Neural cell (in vitro differentiated cells): Measurements from ENCODE around the gene DRD2. TPM values are rescaled to one million over a fixed set of nuclear protein-coding genes. Genes with fewer than 3 reads are reported as not detected.

Experiments
- H2AFZ ChIP-seq: fragments of 200-600, 300-800 bp; sonication (generic), shearing (Covaris generic); 2 replicates; pipeline ENCODE4 v1.6.0; 2014; ENCODE audit warnings: low read depth, mild to moderate bottlenecking, antibody characterized with exemption, low read length, moderate library complexity
- H3F3A ChIP-seq: fragments of 200-600 bp; shearing (Covaris generic); 2 replicates; pipeline ENCODE4 v1.6.1; 2016; ENCODE audit warnings: mild to moderate bottlenecking, moderate library complexity, mixed read lengths, antibody characterized with exemption, low read length; ENCODE audit not compliant: insufficient read depth, poor library complexity, severe bottlenecking
- H3K27ac ChIP-seq: fragments of 200-600, 300-800 bp; sonication (generic), shearing (Covaris generic); 2 replicates; pipeline ENCODE4 v1.5.1; 2014; ENCODE audit warnings: mild to moderate bottlenecking, low read length, moderate library complexity
- H3K27me3 ChIP-seq: fragments of 300-800, 200-600 bp; sonication (generic), shearing (Covaris generic); 2 replicates; pipeline ENCODE4 v1.6.0; 2014; ENCODE audit warnings: mild to moderate bottlenecking, low read depth, low read length, moderate library complexity; ENCODE audit not compliant: insufficient read depth
- H3K36me3 ChIP-seq: fragments of 300-800, 200-600 bp; sonication (generic), shearing (Covaris generic); 2 replicates; pipeline ENCODE4 v1.5.1; 2014; ENCODE audit warnings: mild to moderate bottlenecking, antibody characterized with exemption, low read length, moderate library complexity; ENCODE audit not compliant: insufficient read depth
- H3K4me2 ChIP-seq: fragments of 300-800, 200-600 bp; sonication (generic), shearing (Covaris generic); 2 replicates; pipeline ENCODE4 v1.6.0; 2014; ENCODE audit warnings: mild to moderate bottlenecking, low read length
- H3K4me3 ChIP-seq: fragments of 300-800, 200-600 bp; sonication (generic), shearing (Covaris generic); 2 replicates; pipeline ENCODE4 v1.5.1; 2014; ENCODE audit warnings: mild to moderate bottlenecking, low read length, moderate library complexity
- H3K79me2 ChIP-seq: fragments of 200-600 bp; shearing (Covaris generic); replicated peaks from 2 replicates; pipeline ENCODE4 v1.6.0; 2014; ENCODE audit warnings: mild to moderate bottlenecking, low read length, moderate library complexity; ENCODE audit not compliant: insufficient read depth
- H3K9ac ChIP-seq: fragments of 300-800, 200-600 bp; sonication (generic), shearing (Covaris generic); 2 replicates; pipeline ENCODE4 v1.6.1; 2016; ENCODE audit warnings: mild to moderate bottlenecking, low read length, mixed read lengths
- H3K9me2 ChIP-seq: fragments of 200-600 bp; shearing (Covaris generic); 2 replicates; pipeline ENCODE4 v1.6.1; 2016; ENCODE audit warnings: mild to moderate bottlenecking, low read length, mixed read lengths; ENCODE audit not compliant: insufficient read depth
- H3K9me3 ChIP-seq: fragments of 200-600, 300-800 bp; sonication (generic), shearing (Covaris generic); 2 replicates; pipeline ENCODE4 v1.6.1; 2016; ENCODE audit warnings: mild to moderate bottlenecking, mixed run types, low read length, moderate library complexity, mixed read lengths
- H4K20me1 ChIP-seq: fragments of 200-600 bp; shearing (Covaris generic); 2 replicates; pipeline ENCODE4 v1.6.1; 2016; ENCODE audit warnings: mild to moderate bottlenecking, mixed run types; ENCODE audit not compliant: insufficient read depth
- CTCF ChIP-seq: fragments of 450-650 bp; IDR thresholded peaks from 2 replicates; pipeline ENCODE4 v1.5.1; 2014; ENCODE audit warnings: antibody characterized with exemption, mild to moderate bottlenecking, moderate library complexity; ENCODE audit not compliant: poor library complexity, severe bottlenecking
- EP300 ChIP-seq: fragments of 450-650 bp; conservative IDR thresholded peaks from 2 replicates; pipeline ENCODE4 v1.6.1; 2014; ENCODE audit warnings: antibody characterized with exemption, mild to moderate bottlenecking, moderate library complexity; ENCODE audit not compliant: poor library complexity, severe bottlenecking
- EZH2 ChIP-seq: fragments of 200-600, 300-800 bp; shearing (Covaris generic), sonication (generic); IDR thresholded peaks from 2 replicates; pipeline ENCODE4 v1.6.1; 2014; ENCODE audit warnings: antibody characterized with exemption, low read length, borderline replicate concordance, mild to moderate bottlenecking; ENCODE audit not compliant: insufficient read depth, poor library complexity, severe bottlenecking
- MXI1 ChIP-seq: fragments of 450-650 bp; conservative IDR thresholded peaks from 2 replicates; pipeline ENCODE4 v1.6.1; 2014; ENCODE audit warnings: antibody characterized with exemption, mild to moderate bottlenecking; ENCODE audit not compliant: poor library complexity, severe bottlenecking
- POLR2AphosphoS5 ChIP-seq: IDR thresholded peaks from 2 replicates; pipeline ENCODE4 v1.6.1; 2012
- RAD21 ChIP-seq: fragments of 450-650 bp; conservative IDR thresholded peaks from 2 replicates; pipeline ENCODE4 v1.6.1; 2014; ENCODE audit warnings: antibody characterized with exemption, mild to moderate bottlenecking, moderate library complexity
- SMC3 ChIP-seq: fragments of 450-650 bp; conservative IDR thresholded peaks from 2 replicates; pipeline ENCODE4 v1.6.1; 2014; ENCODE audit warnings: antibody characterized with exemption, mild to moderate bottlenecking, moderate library complexity; ENCODE audit not compliant: poor library complexity
- TAF1 ChIP-seq: IDR thresholded peaks from 2 replicates; pipeline ENCODE4 v1.6.1; 2012; ENCODE audit warnings: low read depth
- polyA plus RNA-seq: library from polyadenylated mRNA; depleted of rRNA; stranded (reverse); fragments of >200 nt; gene quantifications from 2 replicates; pipeline ENCODE4 v1.2.3, GENCODE V29; 2014
- TF ChIP-seq, protein P1 (sequence below): IDR thresholded peaks from 2 replicates; pipeline ENCODE4 v1.6.1; 2012; ENCODE audit warnings: borderline replicate concordance

Gene DRD2
- polyA plus RNA-seq, 1 donor from 2014 or later = 0.24 TPM

DNA sequence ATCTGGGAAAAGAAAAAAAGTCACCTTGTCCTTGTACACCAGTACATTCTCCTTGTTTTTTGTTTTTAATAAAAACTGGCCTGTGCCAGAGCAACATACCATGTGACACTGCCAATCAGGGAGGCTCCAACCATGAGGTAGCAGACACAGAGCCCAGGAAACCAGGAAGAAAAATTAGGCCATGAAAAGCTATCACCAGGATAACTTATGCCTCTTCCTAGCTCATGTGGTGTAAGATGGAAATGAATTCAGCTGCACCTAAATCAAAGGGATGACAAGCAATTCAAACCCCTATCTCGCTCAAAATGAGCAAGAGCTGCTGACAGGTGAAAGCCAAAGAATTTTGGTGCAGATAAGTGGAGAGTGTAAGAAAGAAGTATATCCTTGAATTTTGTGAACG, 7.7 kb downstream of the DRD2 start:
- no peak overlapping the region for H3K4me2 ChIP-seq
- H2AFZ ChIP-seq = no peak overlapping the region
- H3K9me3 ChIP-seq = no peaks in the 10 kb centered on the region
- no peak overlapping the region for H3K27ac ChIP-seq
- H3K9ac ChIP-seq = no peak overlapping the region
- TF ChIP-seq CTCF (no peak), EP300 (no peak), SMC3 (no peak), MXI1 (no peak), TAF1 (no peak), POLR2AphosphoS5 (no peak), EZH2 (no peak), RAD21 (no peak)
- TF ChIP-seq, protein P1, sequence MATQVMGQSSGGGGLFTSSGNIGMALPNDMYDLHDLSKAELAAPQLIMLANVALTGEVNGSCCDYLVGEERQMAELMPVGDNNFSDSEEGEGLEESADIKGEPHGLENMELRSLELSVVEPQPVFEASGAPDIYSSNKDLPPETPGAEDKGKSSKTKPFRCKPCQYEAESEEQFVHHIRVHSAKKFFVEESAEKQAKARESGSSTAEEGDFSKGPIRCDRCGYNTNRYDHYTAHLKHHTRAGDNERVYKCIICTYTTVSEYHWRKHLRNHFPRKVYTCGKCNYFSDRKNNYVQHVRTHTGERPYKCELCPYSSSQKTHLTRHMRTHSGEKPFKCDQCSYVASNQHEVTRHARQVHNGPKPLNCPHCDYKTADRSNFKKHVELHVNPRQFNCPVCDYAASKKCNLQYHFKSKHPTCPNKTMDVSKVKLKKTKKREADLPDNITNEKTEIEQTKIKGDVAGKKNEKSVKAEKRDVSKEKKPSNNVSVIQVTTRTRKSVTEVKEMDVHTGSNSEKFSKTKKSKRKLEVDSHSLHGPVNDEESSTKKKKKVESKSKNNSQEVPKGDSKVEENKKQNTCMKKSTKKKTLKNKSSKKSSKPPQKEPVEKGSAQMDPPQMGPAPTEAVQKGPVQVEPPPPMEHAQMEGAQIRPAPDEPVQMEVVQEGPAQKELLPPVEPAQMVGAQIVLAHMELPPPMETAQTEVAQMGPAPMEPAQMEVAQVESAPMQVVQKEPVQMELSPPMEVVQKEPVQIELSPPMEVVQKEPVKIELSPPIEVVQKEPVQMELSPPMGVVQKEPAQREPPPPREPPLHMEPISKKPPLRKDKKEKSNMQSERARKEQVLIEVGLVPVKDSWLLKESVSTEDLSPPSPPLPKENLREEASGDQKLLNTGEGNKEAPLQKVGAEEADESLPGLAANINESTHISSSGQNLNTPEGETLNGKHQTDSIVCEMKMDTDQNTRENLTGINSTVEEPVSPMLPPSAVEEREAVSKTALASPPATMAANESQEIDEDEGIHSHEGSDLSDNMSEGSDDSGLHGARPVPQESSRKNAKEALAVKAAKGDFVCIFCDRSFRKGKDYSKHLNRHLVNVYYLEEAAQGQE = no peak
- no peaks in the 10 kb centered on the region for H3F3A ChIP-seq
- H3K27me3 ChIP-seq = peaks cover 10% of the 10 kb centered on the region
- H3K9me2 ChIP-seq = no peaks in the 10 kb centered on the region
- H3K79me2 ChIP-seq = no peaks in the 10 kb centered on the region
- H3K4me3 ChIP-seq = no peak overlapping the region
- H3K36me3 ChIP-seq = no peaks in the 10 kb centered on the region
- no peaks in the 10 kb centered on the region for H4K20me1 ChIP-seq

DNA sequence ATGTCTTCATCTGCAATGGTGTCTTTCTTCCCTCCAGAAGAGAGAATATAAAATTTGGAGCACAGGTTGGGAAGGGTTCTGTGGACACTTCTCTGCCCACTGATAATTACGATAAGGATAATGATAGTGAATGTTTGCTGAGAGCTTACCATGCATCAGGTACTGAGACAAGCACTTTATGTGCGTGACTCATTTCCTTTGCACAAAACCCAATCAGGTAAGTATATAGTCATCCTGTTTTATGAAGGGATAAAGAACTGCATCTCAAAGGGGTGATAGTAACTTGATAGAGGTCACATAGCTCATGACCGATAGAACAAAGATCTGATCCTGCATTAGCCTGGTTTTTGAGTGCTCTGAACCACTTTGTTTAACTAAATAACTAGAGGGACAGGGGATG, 9.4 kb downstream of the DRD2 start:
- H3K4me2 ChIP-seq = no peak overlapping the region
- H3K79me2 ChIP-seq = no peaks in the 10 kb centered on the region
- TF ChIP-seq, protein P1 = no peak
- no peak for TF ChIP-seq EP300
- TF ChIP-seq MXI1 = no peak
- TF ChIP-seq EZH2 = no peak
- no peak for TF ChIP-seq TAF1
- TF ChIP-seq SMC3 = no peak
- no peak for TF ChIP-seq CTCF
- TF ChIP-seq RAD21 = no peak
- no peak for TF ChIP-seq POLR2AphosphoS5
- H3K4me3 ChIP-seq = no peak overlapping the region
- no peak overlapping the region for H2AFZ ChIP-seq
- H3K27ac ChIP-seq = no peak overlapping the region
- H3K27me3 ChIP-seq = no peaks in the 10 kb centered on the region
- no peaks in the 10 kb centered on the region for H3K9me3 ChIP-seq
- no peaks in the 10 kb centered on the region for H3K9me2 ChIP-seq
- no peak overlapping the region for H3K9ac ChIP-seq
- no peaks in the 10 kb centered on the region for H4K20me1 ChIP-seq
- no peaks in the 10 kb centered on the region for H3F3A ChIP-seq
- H3K36me3 ChIP-seq = no peaks in the 10 kb centered on the region
